Fibroblast of gingiva (primary cell): Measurements from ENCODE around the gene MRE11.
"Not testable (repeated sequence)": the region's sequence is repeated elsewhere in the genome, so short reads cannot be mapped to it uniquely, and the experiment has no call there.

ENCODE experiments used
- DNase-seq: peaks from one replicate; pipeline ENCODE4 v3.0.0-alpha.2; 2011; ENCODE audit warnings: low read depth

The MRE11 gene

DNA sequence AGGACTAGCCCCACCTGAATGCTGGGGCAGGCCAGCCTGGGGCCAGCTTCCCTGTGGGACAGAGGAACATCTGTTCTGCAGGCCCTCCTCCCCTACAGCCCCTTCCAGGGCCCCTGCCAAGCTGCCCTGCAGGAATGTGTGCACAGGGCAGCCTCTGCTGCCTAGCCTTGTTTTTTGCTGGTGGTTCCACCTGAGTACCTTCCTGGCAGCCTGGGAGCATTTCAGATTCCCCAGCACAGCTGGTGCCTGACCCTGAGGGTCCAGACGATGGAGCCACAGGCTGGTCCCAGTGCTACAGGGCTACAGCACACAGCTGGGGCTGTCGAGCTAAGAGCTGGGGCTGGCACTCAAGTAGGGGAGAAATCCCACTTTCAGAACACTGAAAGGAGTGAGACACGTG, 70.1 kb downstream of the MRE11 start:
- DNase-seq = no peak

DNA sequence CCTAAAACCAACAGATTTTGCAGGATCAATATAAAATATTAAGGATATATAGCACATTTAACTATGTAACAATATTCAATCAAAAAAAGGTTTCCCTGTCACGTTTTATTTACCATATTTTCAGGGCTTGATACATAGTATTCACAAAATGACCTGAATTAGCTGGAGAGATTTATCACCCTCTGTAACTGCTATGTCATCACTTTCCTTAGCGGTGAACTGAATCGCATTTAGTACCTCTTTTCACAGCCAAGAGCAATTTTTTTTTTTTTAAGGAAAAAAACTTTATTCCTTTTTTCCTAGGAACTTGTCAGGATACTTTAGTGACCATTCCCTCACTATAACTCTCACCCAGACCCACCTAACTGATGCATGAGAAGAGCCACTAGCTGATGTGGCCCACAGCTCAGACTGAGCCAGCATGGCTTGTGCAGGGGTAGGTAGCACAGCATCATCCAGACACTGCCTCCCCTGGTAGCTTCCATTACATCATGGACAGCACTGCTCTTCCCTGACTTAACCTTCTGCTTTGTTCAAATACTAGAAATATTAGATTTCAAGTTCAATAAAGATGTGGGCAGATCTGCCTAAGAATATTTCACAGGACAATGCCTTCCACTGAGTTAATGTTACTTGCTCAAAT, 75.4 kb downstream of the MRE11 start:
- no peak for DNase-seq

DNA sequence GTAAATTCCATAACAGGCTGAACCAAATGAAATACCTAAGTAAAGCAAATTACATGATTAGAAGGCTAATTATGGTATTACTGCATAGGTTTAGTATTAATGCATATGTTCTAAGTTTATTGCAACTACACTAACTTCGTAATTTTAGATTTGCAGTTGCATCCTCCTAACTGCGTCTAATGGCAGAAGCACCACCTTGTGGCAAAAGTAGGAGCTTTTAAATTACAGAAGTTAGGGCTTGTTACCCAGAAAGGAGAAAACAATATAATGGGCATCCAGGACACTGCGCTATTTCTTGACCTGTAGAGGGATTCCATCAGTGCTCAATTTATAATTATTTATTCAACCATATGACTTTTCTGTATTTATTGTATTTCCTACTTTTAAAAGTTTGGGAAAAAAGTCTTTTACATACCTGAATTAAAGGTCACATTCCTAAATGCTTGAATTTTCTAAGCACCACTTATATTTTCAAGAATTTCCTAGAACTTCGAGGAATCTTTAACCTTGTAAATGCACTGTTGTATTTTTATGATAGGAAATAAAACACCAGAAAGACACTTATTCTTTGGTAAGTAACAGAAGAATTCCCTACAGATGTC, 76.2 kb downstream of the MRE11 start:
- peak; percentile 39 for DNase-seq

DNA sequence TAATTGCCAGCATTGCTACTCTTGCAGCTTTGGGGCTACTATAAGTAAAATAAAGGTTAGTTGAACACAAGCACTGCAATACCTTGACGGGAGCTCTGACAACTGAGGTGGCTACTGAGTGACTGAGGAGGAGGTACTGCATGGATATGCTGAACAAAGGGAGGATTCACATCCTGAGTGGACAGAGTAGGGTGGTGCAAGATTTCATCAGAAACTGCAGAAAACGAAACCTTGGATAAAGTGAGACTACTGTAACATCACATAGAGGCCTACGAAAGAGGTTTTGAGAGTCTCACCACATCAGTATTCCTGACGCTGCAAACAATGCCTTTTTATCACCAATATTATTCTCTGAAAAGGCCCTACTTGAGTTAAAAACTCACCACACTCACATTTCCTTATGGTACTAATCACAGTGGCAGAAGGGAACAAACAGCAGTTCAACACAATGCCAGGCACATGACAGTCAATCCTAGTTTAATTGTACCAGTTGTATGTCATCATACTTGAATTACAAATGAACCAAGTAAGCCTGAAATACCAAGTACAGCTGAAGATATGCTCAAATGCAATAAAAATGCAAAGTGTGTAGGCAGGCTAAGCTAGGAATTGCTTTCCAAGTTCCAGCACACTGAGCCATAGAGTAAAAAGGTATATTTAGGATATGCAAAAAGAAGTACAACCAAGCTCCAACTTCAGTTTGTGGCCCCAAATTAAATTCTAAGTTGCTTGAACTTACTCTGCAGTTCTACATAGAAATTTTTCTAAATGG, 88.4 kb downstream of the MRE11 start:
- no peak for DNase-seq

DNA sequence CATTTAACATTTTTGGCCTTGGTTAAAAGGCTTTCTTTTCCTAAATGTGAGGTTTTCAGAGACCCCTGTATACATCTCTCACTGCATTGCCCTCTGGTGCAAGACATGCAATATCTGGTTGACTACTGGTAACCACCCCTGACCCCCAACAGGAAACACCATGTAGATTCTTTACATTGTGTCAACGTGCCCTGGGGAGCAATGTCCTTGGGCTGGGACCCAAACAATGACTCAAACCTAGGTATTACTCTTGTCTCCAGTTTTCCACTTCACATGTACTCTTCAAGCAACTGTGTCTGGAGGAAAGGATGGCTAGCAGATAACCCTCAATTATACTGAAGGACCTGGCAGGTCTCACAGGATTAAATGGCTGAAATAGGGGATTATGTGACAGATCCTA, 91.3 kb downstream of the MRE11 start:
- DNase-seq = no peak

DNA sequence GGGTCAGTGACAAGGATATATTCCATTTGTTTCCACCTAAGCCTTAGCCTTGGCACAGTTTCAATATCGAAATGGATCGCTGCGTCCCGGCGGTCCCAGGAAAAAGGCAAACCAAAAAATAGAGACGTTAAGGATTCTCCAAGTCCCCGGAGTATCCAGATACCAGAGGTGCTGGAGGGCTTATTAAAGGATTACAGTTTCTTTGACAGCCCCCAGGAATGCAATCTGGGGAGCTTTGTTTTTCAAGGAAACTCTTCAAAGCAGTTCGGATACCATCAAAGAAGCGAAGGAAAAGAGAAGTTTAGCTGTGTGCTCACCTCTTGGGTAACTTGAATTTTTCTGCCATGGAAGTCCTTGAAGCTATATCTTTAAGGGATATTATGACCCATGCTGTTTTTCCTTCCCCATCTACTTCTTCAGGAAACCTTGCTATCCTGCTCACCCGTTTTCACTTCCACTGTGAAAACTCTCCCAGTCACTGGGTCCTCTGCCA, 91.8 kb downstream of the MRE11 start:
- DNase-seq = no peak

DNA sequence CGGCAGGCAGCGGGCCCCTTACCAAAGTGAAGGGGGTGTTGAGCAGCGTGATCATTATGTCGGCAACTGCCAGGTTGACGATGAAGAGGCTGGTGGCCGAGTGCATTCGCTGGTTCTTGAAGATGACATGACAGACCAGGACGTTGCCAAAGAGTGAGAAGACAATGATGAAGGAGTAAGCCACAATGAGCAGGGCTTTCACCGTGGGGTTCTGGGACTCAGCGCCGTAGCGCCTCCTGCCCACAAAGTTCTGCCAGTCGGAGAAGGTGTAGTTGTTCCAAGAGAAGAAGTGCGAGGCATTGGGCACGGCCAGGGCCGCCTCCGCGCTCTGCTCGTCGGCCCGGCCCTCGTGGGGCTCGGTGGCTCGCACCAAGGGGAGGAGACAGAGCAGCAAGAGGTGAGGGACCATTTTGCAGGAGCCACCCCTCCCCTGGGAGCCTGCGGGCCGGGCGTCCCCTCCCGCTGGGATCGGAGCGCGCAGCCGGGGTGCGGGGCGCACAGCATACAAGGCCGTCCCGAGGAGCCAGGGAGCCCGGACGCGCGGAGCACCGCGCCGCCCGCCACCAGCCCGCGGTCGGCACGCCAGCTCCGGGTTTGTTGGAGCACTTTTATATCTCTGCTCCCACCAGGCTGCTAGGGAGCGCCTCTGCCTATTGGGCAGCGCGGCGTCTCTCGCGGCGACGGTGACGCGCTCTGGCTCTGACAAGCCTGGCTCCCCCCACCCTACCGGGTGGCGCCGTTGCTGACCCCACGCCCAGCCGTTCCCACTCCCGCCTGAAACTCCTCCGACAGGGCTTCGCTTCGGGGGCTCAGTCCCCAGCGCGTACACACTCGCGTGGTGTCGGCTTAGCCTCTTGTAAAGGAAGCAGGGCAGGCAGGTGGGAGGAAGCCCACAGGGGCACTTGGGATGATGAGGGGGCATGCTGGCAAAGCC, 92.5 kb downstream of the MRE11 start, which contains the start of gene GPR83:
TSS of gene GPR83 (minus strand) at position 581 of the 934 bp plus-strand sequence. CDS start at position 409, 172 bp downstream.
- DNase-seq = no peak

DNA sequence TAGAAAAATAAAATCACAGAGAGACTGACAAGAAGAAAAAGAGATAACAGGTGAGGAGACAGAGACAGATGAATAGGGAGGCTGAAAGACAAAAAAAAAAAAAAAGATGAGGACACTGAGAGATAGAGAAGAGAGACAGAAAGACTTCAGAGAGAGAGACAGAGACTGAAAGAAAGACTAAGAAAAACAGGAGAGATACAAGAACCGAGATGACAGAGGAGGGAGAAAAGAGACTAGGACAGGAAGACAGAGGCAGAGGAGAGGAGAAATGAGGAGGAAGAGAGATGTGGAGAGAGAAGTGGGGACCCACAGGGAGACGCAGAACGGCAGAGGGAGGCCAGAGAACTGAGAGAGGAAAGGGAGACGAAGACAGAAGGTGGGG, 93.2 kb downstream of the MRE11 start:
- DNase-seq = no peak

DNA sequence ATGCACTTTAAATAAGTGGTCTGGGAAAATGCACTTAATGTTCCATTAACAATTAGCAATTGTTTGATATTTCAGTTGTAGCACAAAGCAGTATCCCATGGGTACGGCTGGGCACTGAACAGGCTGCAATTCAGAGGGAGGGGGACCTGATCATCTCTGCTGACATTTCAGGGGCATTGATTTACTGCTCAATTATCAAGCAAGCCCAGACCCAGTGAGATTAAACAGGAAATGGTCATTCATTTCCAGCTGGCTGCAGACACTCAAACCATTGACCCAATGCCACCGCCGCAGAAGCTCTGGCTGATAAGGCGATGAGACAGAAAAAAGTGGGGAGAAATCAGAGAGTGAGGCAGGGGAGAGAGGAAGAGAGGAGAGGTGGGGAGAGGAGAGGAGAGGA, 93.6 kb downstream of the MRE11 start:
- DNase-seq = no peak

DNA sequence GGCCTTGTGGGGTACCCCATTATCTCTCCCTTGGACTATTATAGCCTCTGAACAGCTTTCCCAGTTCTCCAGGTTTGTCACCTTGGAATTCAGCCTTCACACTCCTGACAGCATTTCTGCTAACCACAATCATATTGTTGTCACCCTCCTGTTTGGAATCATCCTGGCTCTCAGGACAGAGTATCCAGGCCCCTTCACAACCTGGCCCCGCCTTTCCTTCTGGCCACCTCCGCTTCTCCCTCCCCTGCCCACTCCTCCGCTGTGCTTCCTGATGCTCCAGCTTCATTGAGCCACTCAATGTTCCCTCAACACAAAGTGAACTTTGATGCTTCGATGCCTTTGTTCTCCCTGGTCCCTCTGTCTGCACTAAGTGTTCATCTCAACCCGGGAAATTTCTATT, 95.5 kb downstream of the MRE11 start:
- no peak for DNase-seq

DNA sequence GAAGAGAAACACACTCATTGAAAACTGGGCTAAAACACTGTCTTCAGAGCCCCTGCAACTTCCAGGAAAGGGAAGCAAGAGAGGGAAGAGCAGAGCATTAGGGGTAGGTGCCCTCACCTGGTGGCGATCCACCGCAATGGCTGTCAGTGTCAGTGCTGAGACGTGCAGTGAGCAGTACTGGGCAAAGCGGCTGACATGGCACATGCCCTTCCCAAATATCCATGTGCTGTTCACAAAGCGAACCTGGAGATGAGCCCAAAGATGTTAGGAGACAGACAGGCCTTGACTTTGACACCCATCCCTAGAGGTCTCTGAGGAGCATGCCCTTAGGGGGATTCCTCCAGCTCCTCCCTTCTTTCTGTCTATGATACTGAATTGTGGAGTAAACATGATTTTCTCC, 97.4 kb downstream of the MRE11 start:
- no peak for DNase-seq

DNA sequence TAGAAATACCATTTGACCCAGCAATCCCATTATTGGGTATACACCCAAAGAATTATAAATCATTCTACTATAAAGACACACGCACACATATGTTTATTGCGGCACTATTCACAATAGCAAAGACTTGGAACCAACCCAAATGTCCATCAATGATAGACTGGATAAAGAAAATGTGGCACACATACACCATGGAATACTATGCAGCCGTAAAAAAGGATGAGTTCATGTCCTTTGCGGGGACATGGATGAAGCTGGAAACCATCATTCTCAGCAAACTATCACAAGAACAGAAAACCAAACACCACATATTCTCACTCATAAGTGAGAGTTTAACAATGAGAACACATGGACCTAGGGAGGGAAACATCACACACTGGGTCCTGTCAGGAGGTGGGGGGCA, 101.7 kb downstream of the MRE11 start:
- DNase-seq = not testable (repeated sequence)

DNA sequence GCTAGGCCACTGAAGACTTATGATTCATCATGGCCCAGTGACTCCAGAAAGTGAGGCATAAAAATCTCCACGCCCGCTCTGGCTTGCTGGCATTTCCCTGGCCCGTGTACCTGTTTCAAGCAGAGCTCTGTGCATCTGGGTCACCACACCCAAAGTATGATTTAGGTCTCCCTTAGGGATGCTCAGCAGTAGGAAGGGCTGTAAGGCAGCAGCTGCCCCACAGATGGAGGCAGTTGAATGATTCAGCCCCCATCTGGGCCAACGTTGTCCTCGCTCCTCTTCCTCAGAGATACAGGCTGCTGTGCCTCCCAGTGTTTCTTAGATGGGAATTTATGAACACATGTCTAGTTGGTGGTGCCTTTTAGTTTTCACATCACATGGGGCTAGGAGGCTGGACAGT, 114.0 kb downstream of the MRE11 start:
- no peak for DNase-seq

DNA sequence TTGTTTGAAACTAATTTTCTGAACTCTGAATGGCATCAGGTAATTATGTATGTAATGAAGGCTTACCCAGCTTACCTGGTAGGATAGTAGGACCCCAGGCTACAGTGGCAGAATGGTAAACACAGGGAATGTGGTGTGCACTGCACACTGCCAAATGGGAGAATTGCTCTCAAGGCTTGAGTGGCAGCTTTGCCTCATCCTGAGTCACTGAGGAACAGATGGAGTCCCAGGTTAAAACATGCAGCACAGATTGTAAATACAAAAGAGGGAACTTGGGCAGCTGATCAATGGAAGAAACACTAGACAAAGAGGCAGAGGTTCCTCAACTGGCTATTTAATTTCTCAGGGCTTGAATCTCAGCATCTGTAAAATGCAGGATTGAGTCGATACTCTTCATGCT, 116.8 kb downstream of the MRE11 start:
- no peak for DNase-seq

DNA sequence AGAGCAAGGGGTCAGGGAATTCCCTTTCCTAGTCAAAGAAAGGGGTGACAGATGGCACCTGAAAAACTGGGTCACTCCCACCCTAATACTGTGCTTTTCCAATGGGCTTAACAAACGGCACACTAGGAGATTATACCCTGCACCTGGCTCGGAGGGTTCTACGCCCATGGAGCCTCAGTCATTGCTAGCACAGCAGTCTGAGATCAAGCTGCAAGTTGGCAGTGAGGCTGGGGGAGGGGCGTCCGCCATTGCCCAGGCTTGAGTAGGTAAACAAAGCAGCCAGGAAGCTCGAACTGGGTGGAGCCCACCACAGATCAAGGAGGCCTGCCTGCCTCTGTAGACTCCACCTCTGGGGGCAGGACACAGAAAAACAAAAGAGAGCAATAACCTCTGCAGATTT, 123.1 kb downstream of the MRE11 start:
- not testable (repeated sequence) for DNase-seq
